Osteoblast (primary cell): ENCODE results near the gene OSM. TPM values are rescaled to one million over a fixed set of nuclear protein-coding genes. Genes with fewer than 3 reads are reported as not detected.

Source experiments
- DNase-seq: peaks from one replicate; pipeline ENCODE4 v3.0.0; 2011; ENCODE audit warnings: low spot score, mixed read lengths; ENCODE audit not compliant: insufficient read length; ENCODE audit errors: missing footprints
- H2AFZ ChIP-seq: 2 replicates; pipeline ENCODE4 v1.6.0; 2011; ENCODE audit warnings: mild to moderate bottlenecking, low read length
- H3K27ac ChIP-seq: 2 replicates; pipeline ENCODE4 v1.5.1; 2011; ENCODE audit warnings: mild to moderate bottlenecking, low read depth, low read length, moderate library complexity
- H3K27me3 ChIP-seq: 2 replicates; pipeline ENCODE4 v1.6.0; 2012; ENCODE audit warnings: mild to moderate bottlenecking, control low read depth, inconsistent platforms, low read length, moderate library complexity; ENCODE audit not compliant: insufficient read depth
- H3K36me3 ChIP-seq: 2 replicates; pipeline ENCODE4 v1.5.1; 2011; ENCODE audit warnings: mild to moderate bottlenecking, low read length, control low read depth, moderate library complexity; ENCODE audit not compliant: insufficient read depth
- H3K4me1 ChIP-seq: 2 replicates; pipeline ENCODE4 v1.5.1; 2011; ENCODE audit warnings: mild to moderate bottlenecking, low read length, control low read depth, moderate library complexity; ENCODE audit not compliant: insufficient read depth
- H3K4me2 ChIP-seq: 2 replicates; pipeline ENCODE4 v1.6.0; 2011; ENCODE audit warnings: mild to moderate bottlenecking, low read length; ENCODE audit not compliant: insufficient read depth
- H3K4me3 ChIP-seq: fragments of 200-600 bp; sonication (generic); 3 replicates; pipeline ENCODE4 v1.5.1; 2012; ENCODE audit warnings: mild to moderate bottlenecking, low read length, inconsistent platforms; ENCODE audit not compliant: insufficient read depth
- H3K79me2 ChIP-seq: 2 replicates; pipeline ENCODE4 v1.6.0; 2012; ENCODE audit warnings: mild to moderate bottlenecking, low read length, control low read depth, inconsistent platforms; ENCODE audit not compliant: insufficient read depth
- H3K9me3 ChIP-seq: 2 replicates; pipeline ENCODE4 v1.5.1; 2011; ENCODE audit warnings: low read depth, low read length, control low read depth
- H4K20me1 ChIP-seq: 2 replicates; pipeline ENCODE4 v1.6.0; 2012; ENCODE audit warnings: mild to moderate bottlenecking, low read length, control low read depth; ENCODE audit not compliant: insufficient read depth
- total RNA-seq: library from RNA; depleted of rRNA; stranded (reverse); fragments of >200 nt; gene quantifications from 2 replicates; pipeline ENCODE4 v1.2.3, GENCODE V29; 2012
- TF ChIP-seq, protein P1 (sequence below): IDR thresholded peaks from 2 replicates; pipeline ENCODE4 v1.5.1; 2011; ENCODE audit warnings: mild to moderate bottlenecking, low read depth, low read length, moderate library complexity; ENCODE audit errors: extremely low read depth

OSM gene
- total RNA-seq, 1 donor, result not detected

- Histone ChIP-seq H3K36me3 (no peaks in the 10 kb centered on the region), H3K4me3 (no peak overlapping the region), H3K4me1 (peaks cover 50% of the 10 kb centered on the region), H3K27me3 (no peaks in the 10 kb centered on the region), H3K27ac (peak overlapping the region; percentile 92), H2AFZ (no peak overlapping the region), H3K79me2 (peaks cover 21% of the 10 kb centered on the region), H3K4me2 (no peak overlapping the region), H4K20me1 (no peaks in the 10 kb centered on the region), H3K9me3 (no peaks in the 10 kb centered on the region)
- TF ChIP-seq, protein P1, sequence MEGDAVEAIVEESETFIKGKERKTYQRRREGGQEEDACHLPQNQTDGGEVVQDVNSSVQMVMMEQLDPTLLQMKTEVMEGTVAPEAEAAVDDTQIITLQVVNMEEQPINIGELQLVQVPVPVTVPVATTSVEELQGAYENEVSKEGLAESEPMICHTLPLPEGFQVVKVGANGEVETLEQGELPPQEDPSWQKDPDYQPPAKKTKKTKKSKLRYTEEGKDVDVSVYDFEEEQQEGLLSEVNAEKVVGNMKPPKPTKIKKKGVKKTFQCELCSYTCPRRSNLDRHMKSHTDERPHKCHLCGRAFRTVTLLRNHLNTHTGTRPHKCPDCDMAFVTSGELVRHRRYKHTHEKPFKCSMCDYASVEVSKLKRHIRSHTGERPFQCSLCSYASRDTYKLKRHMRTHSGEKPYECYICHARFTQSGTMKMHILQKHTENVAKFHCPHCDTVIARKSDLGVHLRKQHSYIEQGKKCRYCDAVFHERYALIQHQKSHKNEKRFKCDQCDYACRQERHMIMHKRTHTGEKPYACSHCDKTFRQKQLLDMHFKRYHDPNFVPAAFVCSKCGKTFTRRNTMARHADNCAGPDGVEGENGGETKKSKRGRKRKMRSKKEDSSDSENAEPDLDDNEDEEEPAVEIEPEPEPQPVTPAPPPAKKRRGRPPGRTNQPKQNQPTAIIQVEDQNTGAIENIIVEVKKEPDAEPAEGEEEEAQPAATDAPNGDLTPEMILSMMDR, result no peak
- peak; percentile 96 for DNase-seq
Measured at GRCh38 chr22:30251711-30252110, 14.9 kb downstream of the OSM start.

DNA sequence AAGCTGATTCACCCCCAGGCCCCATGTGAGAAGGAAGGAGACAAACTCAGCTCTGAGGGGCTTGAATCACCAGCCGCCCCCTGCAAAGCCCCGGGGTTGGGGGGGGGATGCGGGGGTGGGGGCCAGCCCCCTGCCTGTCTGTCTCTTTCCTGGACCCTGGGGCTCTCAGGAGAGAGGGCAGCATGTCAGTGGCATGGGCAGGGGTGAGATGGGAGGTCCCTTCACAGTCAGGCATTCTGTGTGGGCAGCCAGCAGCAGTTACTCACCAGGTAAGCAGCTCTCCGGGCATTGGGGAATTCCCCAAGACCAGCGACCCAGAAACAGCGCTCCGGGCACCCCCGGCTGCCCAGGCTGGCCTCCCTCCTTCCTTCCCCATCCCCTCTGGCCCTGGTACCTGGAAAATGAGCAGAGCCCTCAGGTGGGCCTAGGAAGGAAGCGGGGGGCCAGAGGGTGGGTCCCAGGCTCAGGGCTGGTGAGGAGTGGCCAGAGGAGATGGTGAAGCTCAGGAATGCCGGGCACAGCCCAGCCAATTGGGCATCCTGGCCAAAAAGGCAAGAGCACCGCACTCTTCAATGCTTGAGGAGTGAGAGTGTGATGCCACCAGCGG is 15.9 kb downstream of the OSM start:
- no peak overlapping the region for H2AFZ ChIP-seq

DNA sequence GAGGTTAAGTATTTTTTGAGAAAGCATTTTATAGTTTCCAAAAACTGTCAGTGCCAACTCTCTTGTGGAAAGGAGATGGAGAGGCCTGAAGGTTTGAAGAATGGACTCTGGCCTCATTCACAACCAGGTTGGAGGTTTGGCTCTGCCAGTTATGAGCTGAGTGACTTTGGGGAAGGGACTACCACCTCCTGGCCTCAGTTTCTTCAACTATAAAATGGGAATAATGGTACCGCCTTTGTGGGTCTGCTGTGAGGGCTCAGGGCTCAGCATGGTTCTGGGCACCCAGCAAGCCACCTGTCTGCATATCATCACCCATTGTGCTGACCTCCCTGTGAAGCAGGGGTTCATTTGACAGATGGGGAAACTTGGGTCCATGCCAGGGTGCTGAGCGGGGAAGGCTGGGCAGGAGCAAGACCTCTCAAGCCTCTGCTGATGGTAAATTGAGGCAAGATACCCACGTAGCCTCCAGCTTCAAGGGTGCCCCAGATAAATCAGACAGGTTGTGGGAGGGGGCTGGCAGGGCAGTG is 16.5 kb downstream of the OSM start:
- H3K27ac ChIP-seq, result peak overlapping the region; percentile 96

More for the DNA sequence above, 15.9 kb downstream of the OSM start:
- peaks cover 45% of the 10 kb centered on the region for H3K4me1 ChIP-seq
- H4K20me1 ChIP-seq, result no peaks in the 10 kb centered on the region
- H3K27ac ChIP-seq, result peak overlapping the region; percentile 92
- H3K4me3 ChIP-seq, result no peak overlapping the region
- H3K27me3 ChIP-seq, result no peaks in the 10 kb centered on the region
- peaks cover 28% of the 10 kb centered on the region for H3K79me2 ChIP-seq
- TF ChIP-seq, protein P1, result no peak
- H3K9me3 ChIP-seq, result no peaks in the 10 kb centered on the region
- H3K4me2 ChIP-seq, result peak overlapping the region; percentile 3
- DNase-seq, result peak; percentile 99
- no peaks in the 10 kb centered on the region for H3K36me3 ChIP-seq

More for the DNA sequence above, 16.5 kb downstream of the OSM start:
- Histone ChIP-seq H4K20me1 (no peaks in the 10 kb centered on the region), H3K79me2 (peaks cover 35% of the 10 kb centered on the region), H3K27me3 (no peaks in the 10 kb centered on the region), H2AFZ (no peak overlapping the region), H3K4me1 (peaks cover 52% of the 10 kb centered on the region), H3K36me3 (peaks cover under 1% of the 10 kb centered on the region), H3K4me3 (no peak overlapping the region), H3K4me2 (no peak overlapping the region), H3K9me3 (no peaks in the 10 kb centered on the region)
- TF ChIP-seq, protein P1, result no peak
- peak; percentile 88 for DNase-seq
